Skeletal muscle tissue (tissue), 4 donors: ENCODE results near the gene SAP30. TPM values are rescaled to one million over a fixed set of nuclear protein-coding genes. Genes with fewer than 3 reads are reported as not detected.

Experiments used
- H3K27ac ChIP-seq: one replicate; pipeline ENCODE4 v1.7.0; 2013; ENCODE audit warnings: mild to moderate bottlenecking, low read depth, low read length, inconsistent platforms
- H3K27me3 ChIP-seq, 3 donors: one replicate each; pipeline ENCODE4 v1.7.0; 2013; ENCODE audit warnings: low read length in 3 of 3; ENCODE audit not compliant: control insufficient read depth in 3 of 3, insufficient read depth in 3 of 3
- H3K36me3 ChIP-seq, 3 donors: one replicate each; pipeline ENCODE4 v1.7.0; 2013; ENCODE audit warnings: low read length in 3 of 3; ENCODE audit not compliant: control insufficient read depth in 3 of 3, insufficient read depth in 3 of 3
- H3K4me1 ChIP-seq, 3 donors: one replicate each; pipeline ENCODE4 v1.7.0; 2013; ENCODE audit warnings: low read length in 3 of 3, mild to moderate bottlenecking in 3 of 3; ENCODE audit not compliant: control insufficient read depth in 3 of 3, insufficient read depth in 3 of 3
- H3K4me3 ChIP-seq, 3 donors: one replicate each; pipeline ENCODE4 v1.7.0; 2013; ENCODE audit warnings: low read length in 3 of 3
- H3K9ac ChIP-seq, 3 donors: one replicate each; pipeline ENCODE4 v1.7.0; 2013; ENCODE audit warnings: low read length in 3 of 3, mild to moderate bottlenecking in 3 of 3, moderate library complexity in 2 of 3, low read depth in 1 of 3
- H3K9me3 ChIP-seq, 3 donors: one replicate each; pipeline ENCODE4 v1.7.0; 2013; ENCODE audit warnings: low read length in 3 of 3; ENCODE audit not compliant: control insufficient read depth in 3 of 3
- total RNA-seq: library from RNA; depleted of rRNA; stranded (reverse); fragments of >200 nt; gene quantifications from one replicate; pipeline ENCODE4 v1.2.3, GENCODE V29; 2014
- donor health status: Osteomylitis.

SAP30 gene
- total RNA-seq, 1 donor from 2014 or later: 6.3 TPM

GRCh38 chr4:173411106-173411693 lies 40.4 kb downstream of the SAP30 start:
- H3K27ac ChIP-seq: no peak overlapping the region
- H3K4me3 ChIP-seq: no peak overlapping the region
- peaks cover 0 to 3% (median 0%) of the 10 kb centered on the region in 3 donors for H3K36me3 ChIP-seq
- H3K9ac ChIP-seq: no peak overlapping the region
- H3K4me1 ChIP-seq: no peaks in the 10 kb centered on the region
- no peaks in the 10 kb centered on the region for H3K27me3 ChIP-seq
- no peaks in the 10 kb centered on the region for H3K9me3 ChIP-seq

GRCh38 chr4:173413036-173413435 lies 42.3 kb downstream of the SAP30 start:
- Histone ChIP-seq H3K4me3 (no peak overlapping the region), H3K27me3 (no peaks in the 10 kb centered on the region), H3K9me3 (no peaks in the 10 kb centered on the region), H3K4me1 (no peaks in the 10 kb centered on the region), H3K36me3 (peaks cover 0 to 3% (median 0%) of the 10 kb centered on the region in 3 donors), H3K9ac (no peak overlapping the region), H3K27ac (no peak overlapping the region)

- H3K27ac ChIP-seq: no peak overlapping the region
- H3K27me3 ChIP-seq: no peaks in the 10 kb centered on the region
- H3K9ac ChIP-seq: no peak overlapping the region
- H3K9me3 ChIP-seq: no peaks in the 10 kb centered on the region
- peaks cover 0 to 3% (median 0%) of the 10 kb centered on the region in 3 donors for H3K36me3 ChIP-seq
- H3K4me3 ChIP-seq: no peak overlapping the region
- H3K4me1 ChIP-seq: no peaks in the 10 kb centered on the region
Observed at GRCh38 chr4:173414456-173414855, 43.7 kb downstream of the SAP30 start.

- no peak overlapping the region for H3K27ac ChIP-seq
Observed at GRCh38 chr4:173415092-173415491, 44.3 kb downstream of the SAP30 start.

GRCh38 chr4:173415885-173416653 lies 45.3 kb downstream of the SAP30 start:
- peak overlapping the region; percentile 10 for H3K27ac ChIP-seq
- no peak overlapping the region for H3K9ac ChIP-seq
- no peaks in the 10 kb centered on the region for H3K9me3 ChIP-seq
- no peaks in the 10 kb centered on the region for H3K4me1 ChIP-seq
- no peak overlapping the region for H3K4me3 ChIP-seq
- H3K27me3 ChIP-seq: no peaks in the 10 kb centered on the region
- H3K36me3 ChIP-seq: no peaks in the 10 kb centered on the region

More at GRCh38 chr4:173415092-173415491, 44.3 kb downstream of the SAP30 start:
- Histone ChIP-seq H3K9me3 (no peaks in the 10 kb centered on the region), H3K36me3 (peaks cover 0 to under 1% (median 0%) of the 10 kb centered on the region in 3 donors), H3K4me3 (no peak overlapping the region), H3K9ac (no peak overlapping the region), H3K4me1 (no peaks in the 10 kb centered on the region), H3K27me3 (no peaks in the 10 kb centered on the region)

GRCh38 chr4:173417833-173418232 lies 47.1 kb downstream of the SAP30 start:
- Histone ChIP-seq H3K36me3 (no peaks in the 10 kb centered on the region), H3K4me3 (no peak overlapping the region), H3K4me1 (no peaks in the 10 kb centered on the region), H3K9me3 (no peaks in the 10 kb centered on the region), H3K9ac (no peak overlapping the region), H3K27me3 (no peaks in the 10 kb centered on the region), H3K27ac (no peak overlapping the region)

GRCh38 chr4:173418639-173419038 lies 47.9 kb downstream of the SAP30 start:
- Histone ChIP-seq H3K27me3 (no peaks in the 10 kb centered on the region), H3K27ac (no peak overlapping the region), H3K4me3 (no peak overlapping the region), H3K9me3 (no peaks in the 10 kb centered on the region), H3K4me1 (no peaks in the 10 kb centered on the region), H3K9ac (no peak overlapping the region), H3K36me3 (no peaks in the 10 kb centered on the region)

GRCh38 chr4:173420324-173420752 lies 49.6 kb downstream of the SAP30 start:
- Histone ChIP-seq H3K9ac (no peak overlapping the region), H3K36me3 (no peaks in the 10 kb centered on the region), H3K27me3 (no peaks in the 10 kb centered on the region), H3K4me3 (no peak overlapping the region), H3K9me3 (no peaks in the 10 kb centered on the region), H3K27ac (no peak overlapping the region), H3K4me1 (no peaks in the 10 kb centered on the region)

- Histone ChIP-seq H3K36me3 (no peaks in the 10 kb centered on the region), H3K9ac (no peak overlapping the region), H3K9me3 (no peaks in the 10 kb centered on the region), H3K27me3 (no peaks in the 10 kb centered on the region), H3K27ac (no peak overlapping the region), H3K4me3 (no peak overlapping the region), H3K4me1 (peaks cover 0 to 4% (median 0%) of the 10 kb centered on the region in 3 donors)
Observed at GRCh38 chr4:173420801-173421200, 50.0 kb downstream of the SAP30 start.
